Heart left ventricle (tissue), 16 donors: ENCODE results near the gene FUBP3. TPM values are rescaled to one million over a fixed set of nuclear protein-coding genes. Genes with fewer than 3 reads are reported as not detected.

Experiments used
- ATAC-seq, 4 donors: fragments of 200-7000 bp; cut with Tn5 transposase; one replicate each; pipeline ENCODE4 v1.9.1; 2020 to 2022; ENCODE audit warnings: moderate library complexity in 4 of 4, mild to moderate bottlenecking in 3 of 4, moderate number of reproducible peaks in 1 of 4
- DNase-seq, 5 donors: peaks; one replicate each; pipeline ENCODE4 v3.0.0-alpha.2; 2020
- H3K27ac ChIP-seq, 12 donors: fragments of 200-600 bp; sonication (generic) in 4 of 12; one replicate each; pipeline versions ENCODE4 v1.5.0 to v1.8.0; 2016 to 2022; ENCODE audit warnings: mild to moderate bottlenecking in 2 of 12
- H3K27me3 ChIP-seq, 9 donors: fragments of 200-600 bp; sonication (generic) in 2 of 9; one replicate each; pipeline versions ENCODE4 v1.5.1 to v1.8.0; 2016 to 2022; ENCODE audit warnings: mild to moderate bottlenecking in 3 of 9
- H3K36me3 ChIP-seq, 9 donors: fragments of 200-600 bp; sonication (generic) in 2 of 9; one replicate each; pipeline versions ENCODE4 v1.5.0 to v1.8.0; 2018 to 2022; ENCODE audit warnings: mild to moderate bottlenecking in 2 of 9
- H3K4me1 ChIP-seq, 12 donors: fragments of 200-600 bp; sonication (generic) in 4 of 12; one replicate each; pipeline versions ENCODE4 v1.5.0 to v1.8.0; 2016 to 2022; ENCODE audit warnings: mild to moderate bottlenecking in 3 of 12
- H3K4me3 ChIP-seq, 12 donors: fragments of 200-600 bp; sonication (generic) in 4 of 12; one replicate each; pipeline versions ENCODE4 v1.5.0 to v1.8.0; 2017 to 2022; ENCODE audit warnings: mild to moderate bottlenecking in 9 of 12, moderate library complexity in 4 of 12
- H3K9me3 ChIP-seq, 12 donors: fragments of 200-600 bp; sonication (generic) in 4 of 12; one replicate each; pipeline versions ENCODE4 v1.5.0 to v1.8.0; 2016 to 2022; ENCODE audit warnings: mild to moderate bottlenecking in 1 of 12
- CTCF ChIP-seq, 12 donors: fragments of 200-600 bp; sonication (generic) in 4 of 12; IDR thresholded peaks; one replicate each; pipeline versions ENCODE4 v1.5.0 to v1.8.0; 2018 to 2022; ENCODE audit warnings: antibody characterized with exemption in 12 of 12, mild to moderate bottlenecking in 5 of 12
- POLR2A ChIP-seq, 2 donors: fragments of 450-650 bp; IDR thresholded peaks; one replicate each; pipeline ENCODE4 v1.6.1; 2017; ENCODE audit warnings: antibody characterized with exemption in 2 of 2, mild to moderate bottlenecking in 2 of 2, moderate library complexity in 2 of 2
- WGBS, 4 donors: extraction: QIAGEN DNeasy Blood & Tissue Kit in 2 of 4; methylation state at CpG; one replicate each; pipeline versions ENCODE4 v1.1.5 to v1.1.7; 2013 to 2018; 5-methylcytosine and 5-hydroxymethylcytosine counted together
- intact Hi-C, 10 donors: fragments of 100-400 bp; cut with DNase I; formaldehyde crosslinking; loops; one replicate each; pipeline versions ENCODE4 v1.11.1 to v1.14.2; 2022
- polyA plus RNA-seq, 2 donors: library from polyadenylated mRNA; stranded (reverse); fragments of 200-250 nt; gene quantifications; one replicate each; pipeline ENCODE4 v1.2.3, GENCODE V29; 2013
- total RNA-seq, 9 donors: library from RNA; depleted of rRNA in 2 of 9; stranded (reverse); fragments of >200 nt in 2 of 9; fragmentation: NEBNext Ultra II Directional in 3 of 9; extraction: Animal tissue kit (Norgen Biotek cat#: 25700) in 3 of 9; gene quantifications; one replicate each; pipeline versions ENCODE4 v1.1.0 to v1.2.4, GENCODE V29; 2016 to 2023
- donor health status: ischemic (EF 13 %, LVEDD 7.1; RV severe dilation, severe dysfunction).
- donor health status: healthy with polysubstance abuse.
- donor health status: DM: no; HTN: yes; CAD: no.
- donor health status: DM: no; HTN: no; CAD: no.
- donor health status: ischemic (EF 25% LVEDD 6.9; RV normal size, moderate dysfunction).
- donor health status: ischemic (EF 25% LVEDD 5.7; RV mildly dilated, moderate dysfunction).
- donor health status: healthy.
- donor health status: DM: yes; HTN: yes; CAD: no.
- donor health status: ischemic (EF 35%, LVEDD 5.7; RV mildly dilated, moderate dysfunction).
- donor health status: nonischemic (EF 11% LVEDD 7.7; RV severe dilation, severe dysfunction).
- donor health status: DM: yes; HTN: yes; CAD: no.
- donor health status: PGD.
- donor health status: ischemic (EF 29% LVEDD 5.4; RV normal size, mild dysfunction).
- donor health status: nonischemic (EF 23%, LVEDD 6.1; RV moderate dilation, normal function).

The FUBP3 gene
- total and polyA plus RNA-seq, 11 donors: 14.4 to 39.5 (median 24.8) TPM

GRCh38 chr9:130576176-130576575 is 3.2 kb upstream of the FUBP3 start:
- Histone ChIP-seq H3K27me3 (no peaks in the 10 kb centered on the region), H3K36me3 (peaks cover 0 to 5% (median 0%) of the 10 kb centered on the region in 9 donors), H3K9me3 (no peaks in the 10 kb centered on the region), H3K4me1 (peaks cover 8 to 34% (median 18%) of the 10 kb centered on the region in 12 donors), H3K4me3 (peak overlapping the region in 1 of 12 donors; percentile 7), H3K27ac (peak overlapping the region in 7 of 12 donors; percentile 17 to 69 (median 35))
- intact Hi-C loops: loop anchor here in 3 of 10 donors (2.0 to 10.0 kb wide), 4 partner anchors 44 to 129 kb away; no protein-coding TSS in a partner anchor
- ATAC-seq (no peak), DNase-seq (no peak)
- no peak for TF ChIP-seq POLR2A (IDR thresholded peaks at IDR 0.05)
- TF ChIP-seq CTCF (IDR thresholded peaks at IDR 0.05): no peak
- 34 to 45% (median 38%) methylated on average over 4 of the region's 4 CpGs for WGBS, 4 donors

- Histone ChIP-seq H3K4me1 (peaks cover 10 to 58% (median 33%) of the 10 kb centered on the region in 12 donors), H3K27ac (peak overlapping the region; percentile 70 to 98 (median 93)), H3K27me3 (no peaks in the 10 kb centered on the region), H3K9me3 (no peaks in the 10 kb centered on the region), H3K36me3 (peaks cover 0 to 19% (median 4%) of the 10 kb centered on the region in 9 donors), H3K4me3 (peak overlapping the region; percentile 69 to 100 (median 90))
- TF ChIP-seq POLR2A (IDR thresholded peaks at IDR 0.05) (no peak), CTCF (IDR thresholded peaks at IDR 0.05) (no peak)
- intact Hi-C loops: loop anchor here in 3 of 10 donors (5.0 to 10.0 kb wide), 3 partner anchors 48 to 133 kb away; no protein-coding TSS in a partner anchor
- ATAC-seq (peak in 2 of 4 donors; percentile 17 to 35), DNase-seq (no peak)
- whole genome bisulfite sequencing, 4 donors: 1 to 4% (median 2%) methylated on average over 23 to 40 of the region's 40 CpGs
Measured at GRCh38 chr9:130579738-130580463, 524 bp downstream of the FUBP3 start.

GRCh38 chr9:130581766-130582165 is 2.4 kb downstream of the FUBP3 start:
- DNase-seq (no peak), ATAC-seq (no peak)
- intact Hi-C loops: no loop called here
- Histone ChIP-seq H3K9me3 (no peaks in the 10 kb centered on the region), H3K4me3 (no peak overlapping the region), H3K4me1 (peaks cover 10 to 58% (median 33%) of the 10 kb centered on the region in 12 donors), H3K36me3 (peaks cover 0 to 25% (median 4%) of the 10 kb centered on the region in 9 donors), H3K27me3 (no peaks in the 10 kb centered on the region), H3K27ac (no peak overlapping the region)
- TF ChIP-seq POLR2A (IDR thresholded peaks at IDR 0.05) (no peak), CTCF (IDR thresholded peaks at IDR 0.05) (no peak)
- WGBS, 4 donors: 81 to 89% (median 85%) methylated on average over 3 of the region's 3 CpGs

- H3K9me3 ChIP-seq: no peaks in the 10 kb centered on the region
- 80 to 84% (median 84%) methylated on average over 4 of the region's 4 CpGs for WGBS, 4 donors
- DNase-seq (no peak), ATAC-seq (no peak)
- TF ChIP-seq POLR2A (IDR thresholded peaks at IDR 0.05) (no peak), CTCF (IDR thresholded peaks at IDR 0.05) (no peak)
- no peaks in the 10 kb centered on the region for H3K27me3 ChIP-seq
- no peak overlapping the region for H3K27ac ChIP-seq
- peaks cover 10 to 56% (median 32%) of the 10 kb centered on the region in 12 donors for H3K4me1 ChIP-seq
- intact Hi-C loops: no loop called here
- H3K36me3 ChIP-seq: peaks cover 0 to 25% (median 4%) of the 10 kb centered on the region in 9 donors
- H3K4me3 ChIP-seq: no peak overlapping the region
Measured at GRCh38 chr9:130583271-130583670, 3.9 kb downstream of the FUBP3 start.
